Measurements from ENCODE around the gene RPS15. TPM values are rescaled to one million over a fixed set of nuclear protein-coding genes. Genes with fewer than 3 reads are reported as not detected.

RPS15 gene
- total and polyA plus RNA-seq, 9 of the 15 experiments (the other 6 are each of a cell fraction or from before 2014, with no cell fraction given), result 605 to 2,791 (median 957) TPM

- peak; percentile 24 to 71; a peak in 2 of 4 replicates for TF ChIP-seq ETV6 (IDR thresholded peaks at IDR 0.05; ENCODE audit: borderline replicate concordance in 1 of 2, low read depth in 2 of 2, low read length in 1 of 2)
- no peak for TF ChIP-seq ETV6 (CRISPR knock-in tag; IDR thresholded peaks at IDR 0.05; ENCODE audit: borderline replicate concordance)
- peak; percentile 49; the same call in 1 of the 2 replicates for TF ChIP-seq POLR2AphosphoS2 (IDR thresholded peaks at IDR 0.05; ENCODE audit: low read length)
- peak; percentile 61; the same call in 1 of the 2 replicates for TF ChIP-seq E2F1 (CRISPR knock-in tag; IDR thresholded peaks at IDR 0.05)
- no peak for TF ChIP-seq MEF2A (IDR thresholded peaks at IDR 0.05; ENCODE audit: control insufficient read depth, low read depth, low read length)
- TF ChIP-seq IRF1 (CRISPR knock-in tag; IDR thresholded peaks at IDR 0.05; ENCODE audit: borderline replicate concordance), result no peak
- peak in 1 of 2 experiments; percentile 87; a peak in 2 of 4 replicates for TF ChIP-seq ZNF639 (CRISPR knock-in tag; conservative IDR thresholded peaks at IDR 0.05 in 1 of 2, IDR thresholded peaks at IDR 0.05 in 1 of 2)
- no peak for TF ChIP-seq ZBTB2 (IDR thresholded peaks at IDR 0.05)
- peak; percentile 42; the same call in 1 of the 2 replicates for TF ChIP-seq ETS1 (conservative IDR thresholded peaks at IDR 0.05; ENCODE audit: control insufficient read depth, low read depth, low read length)
- TF ChIP-seq ZNF232 (CRISPR knock-in tag; IDR thresholded peaks at IDR 0.05), result no peak
- TF ChIP-seq MTA2 (IDR thresholded peaks at IDR 0.05; ENCODE audit: low read depth), result no peak
- 0 out of 4 replicates have a peak, but pooled peaks of 1 of the 2 experiments have one; percentile 28 for TF ChIP-seq ARNT (IDR thresholded peaks at IDR 0.05)
- no peak for TF ChIP-seq NCOA2 (IDR thresholded peaks at IDR 0.05; ENCODE audit: partially characterized antibody in 2 of 2)
- no peak for TF ChIP-seq KAT2B (IDR thresholded peaks at IDR 0.05; ENCODE audit: low read depth, low read length)
- TF ChIP-seq ATF6 (CRISPR knock-in tag; IDR thresholded peaks at IDR 0.05), result peak; percentile 29; the same call in 1 of the 2 replicates
- TF ChIP-seq CEBPG (CRISPR knock-in tag; IDR thresholded peaks at IDR 0.05), result no peak
- no peak for TF ChIP-seq CEBPG (tag; conservative IDR thresholded peaks at IDR 0.05 in 1 of 2, IDR thresholded peaks at IDR 0.05 in 1 of 2)
Observed at GRCh38 chr19:1478934-1479707, 40.9 kb downstream of the RPS15 start, which contains the start of gene C19orf25 (continued).

Data from K562 (cell line).